ENCODE data around the gene CDC27. TPM values are rescaled to one million over a fixed set of nuclear protein-coding genes. Genes with fewer than 3 reads are reported as not detected.

CDC27 gene
- total RNA-seq, 4 donors from 2014 or later: 27.5 to 40.6 (median 31.0) TPM

DNA sequence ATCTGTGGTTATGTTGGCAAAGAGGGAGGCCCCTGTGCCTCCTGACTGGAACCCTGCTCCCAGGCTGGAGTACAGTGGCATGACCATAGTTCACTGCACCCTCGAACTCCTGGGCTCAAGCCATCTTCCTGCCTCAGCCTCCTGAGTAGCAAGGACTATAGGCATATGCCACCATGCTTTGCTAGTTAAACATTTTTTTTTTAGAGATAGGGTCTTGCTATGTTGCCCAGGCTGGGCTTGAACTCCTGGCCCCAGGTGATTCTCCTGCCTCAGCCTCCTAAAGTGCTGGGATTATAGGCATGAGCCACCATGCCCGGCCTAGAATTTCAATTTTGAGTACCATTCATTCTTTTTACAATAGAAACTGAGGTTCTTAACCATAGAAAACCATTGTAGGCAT is 43.4 kb upstream of the CDC27 start:
- no peak overlapping the region for H3K4me3 ChIP-seq (ENCODE audit: low read depth, poor library complexity, severe bottlenecking)
- no peak for TF ChIP-seq POLR2A (IDR thresholded peaks at IDR 0.05)
- TF ChIP-seq, protein P1, sequence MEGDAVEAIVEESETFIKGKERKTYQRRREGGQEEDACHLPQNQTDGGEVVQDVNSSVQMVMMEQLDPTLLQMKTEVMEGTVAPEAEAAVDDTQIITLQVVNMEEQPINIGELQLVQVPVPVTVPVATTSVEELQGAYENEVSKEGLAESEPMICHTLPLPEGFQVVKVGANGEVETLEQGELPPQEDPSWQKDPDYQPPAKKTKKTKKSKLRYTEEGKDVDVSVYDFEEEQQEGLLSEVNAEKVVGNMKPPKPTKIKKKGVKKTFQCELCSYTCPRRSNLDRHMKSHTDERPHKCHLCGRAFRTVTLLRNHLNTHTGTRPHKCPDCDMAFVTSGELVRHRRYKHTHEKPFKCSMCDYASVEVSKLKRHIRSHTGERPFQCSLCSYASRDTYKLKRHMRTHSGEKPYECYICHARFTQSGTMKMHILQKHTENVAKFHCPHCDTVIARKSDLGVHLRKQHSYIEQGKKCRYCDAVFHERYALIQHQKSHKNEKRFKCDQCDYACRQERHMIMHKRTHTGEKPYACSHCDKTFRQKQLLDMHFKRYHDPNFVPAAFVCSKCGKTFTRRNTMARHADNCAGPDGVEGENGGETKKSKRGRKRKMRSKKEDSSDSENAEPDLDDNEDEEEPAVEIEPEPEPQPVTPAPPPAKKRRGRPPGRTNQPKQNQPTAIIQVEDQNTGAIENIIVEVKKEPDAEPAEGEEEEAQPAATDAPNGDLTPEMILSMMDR (IDR thresholded peaks at IDR 0.05): no peak
- intact Hi-C loops (cut with DNase I; ENCODE audit: low total_unique reads): loop anchor here (5.0 kb wide), 1 partner anchor 85 kb away; no protein-coding TSS in a partner anchor
- peak in 1 of 2 donors; percentile 40 for DNase-seq (ENCODE audit: low spot score in 2 of 2)
- WGBS, 2 donors: 92 to 94% methylated on average over 2 of the region's 2 CpGs

DNA sequence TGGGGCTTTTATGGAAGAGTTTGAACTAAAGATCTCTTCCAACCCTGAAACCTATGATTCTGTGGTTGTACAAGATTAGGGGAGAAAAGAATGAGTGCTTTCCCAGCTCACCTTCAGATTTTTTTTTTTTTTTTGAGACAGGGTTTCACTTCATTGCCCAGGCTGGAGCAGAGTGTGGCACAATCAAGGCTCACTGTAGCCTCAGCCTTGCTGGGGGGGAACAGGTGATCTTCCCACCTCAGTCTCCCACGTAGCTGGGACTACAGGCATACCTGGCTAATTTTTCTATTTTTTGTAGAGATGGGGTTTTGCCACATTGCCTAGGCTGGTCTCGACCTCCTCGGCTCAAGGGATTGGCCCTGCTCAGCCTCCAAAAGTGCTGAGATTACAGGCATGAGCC is 42.8 kb upstream of the CDC27 start:
- intact Hi-C loops (cut with DNase I; ENCODE audit: low total_unique reads): loop anchor here (5.0 kb wide), 1 partner anchor 85 kb away; no protein-coding TSS in a partner anchor
- no peak overlapping the region for H3K4me3 ChIP-seq (ENCODE audit: low read depth, poor library complexity, severe bottlenecking)
- WGBS, 2 donors: 84 to 92% methylated on average over 3 of the region's 3 CpGs
- no peak for DNase-seq (ENCODE audit: low spot score in 2 of 2)
- TF ChIP-seq, protein P1 (IDR thresholded peaks at IDR 0.05): no peak
- no peak for TF ChIP-seq POLR2A (IDR thresholded peaks at IDR 0.05)

DNA sequence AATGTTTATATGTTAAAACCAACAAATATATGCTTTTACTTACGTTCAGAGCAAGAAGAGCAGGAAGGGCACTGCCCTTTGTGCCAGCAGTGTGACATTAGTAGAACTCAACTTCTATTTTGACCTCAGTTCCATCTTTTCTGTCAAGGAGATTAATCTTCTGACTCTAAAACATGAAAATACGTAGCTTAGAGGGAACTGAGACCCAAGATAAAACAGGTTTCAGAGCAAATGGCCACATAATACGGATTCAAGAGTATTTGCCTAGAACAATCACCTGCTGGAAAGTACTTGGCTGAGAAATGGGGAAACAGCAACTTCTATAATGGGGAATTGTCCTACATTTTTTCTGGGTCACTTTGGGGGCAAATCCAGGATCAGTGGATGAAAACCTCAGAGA is 42.2 kb upstream of the CDC27 start:
- intact Hi-C loops (cut with DNase I; ENCODE audit: low total_unique reads): loop anchor here (5.0 kb wide), 1 partner anchor 86 kb away; no protein-coding TSS in a partner anchor
- no peak overlapping the region for H3K4me3 ChIP-seq (ENCODE audit: low read depth, poor library complexity, severe bottlenecking)
- no peak for TF ChIP-seq POLR2A (IDR thresholded peaks at IDR 0.05)
- TF ChIP-seq, protein P1 (IDR thresholded peaks at IDR 0.05): no peak
- no peak for DNase-seq (ENCODE audit: low spot score in 2 of 2)
- WGBS, 2 donors: 90% methylated on average over 3 of the region's 3 CpGs

DNA sequence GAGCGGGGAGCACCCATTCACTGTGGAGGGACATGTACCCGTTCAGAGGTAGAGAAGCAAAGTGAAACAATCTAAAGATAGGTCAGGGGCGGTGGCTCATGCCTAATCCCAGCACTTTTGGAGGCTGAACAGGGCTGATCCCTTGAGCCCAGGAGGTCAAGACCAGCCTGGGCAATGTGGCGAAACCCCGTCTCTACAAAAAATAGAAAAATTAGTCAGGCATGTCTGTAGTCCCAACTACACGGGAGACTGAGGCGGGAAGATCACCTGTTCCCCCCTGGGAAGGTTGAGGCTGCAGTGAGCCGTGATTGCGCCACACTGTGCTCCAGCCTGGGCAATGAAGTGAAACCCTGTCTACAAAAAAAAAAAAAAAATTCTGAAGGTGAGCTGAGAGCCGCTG is 41.8 kb upstream of the CDC27 start:
- intact Hi-C loops (cut with DNase I; ENCODE audit: low total_unique reads): loop anchor here (5.0 kb wide), 1 partner anchor 86 kb away; no protein-coding TSS in a partner anchor

GRCh38 chr17:47229535-47230443 is 40.7 kb upstream of the CDC27 start:
- DNase-seq (ENCODE audit: low spot score in 2 of 2): peak; percentile 91 to 98
- 8 to 10% methylated on average over 22 of the region's 22 CpGs for WGBS, 2 donors
- TF ChIP-seq, protein P1 (IDR thresholded peaks at IDR 0.05): peak in 1 of 3 donors; percentile 98
- TF ChIP-seq POLR2A (IDR thresholded peaks at IDR 0.05): no peak
- intact Hi-C loops (cut with DNase I; ENCODE audit: low total_unique reads): loop anchor here (5.0 kb wide), 1 partner anchor 88 kb away; no protein-coding TSS in a partner anchor
- H3K4me3 ChIP-seq (ENCODE audit: low read depth, poor library complexity, severe bottlenecking): no peak overlapping the region

More for the DNA sequence above, 41.8 kb upstream of the CDC27 start:
- WGBS, 2 donors: 88% methylated on average over 10 of the region's 10 CpGs
- TF ChIP-seq, protein P1 (IDR thresholded peaks at IDR 0.05): no peak
- TF ChIP-seq POLR2A (IDR thresholded peaks at IDR 0.05): no peak
- peak in 1 of 2 donors; percentile 79 for DNase-seq (ENCODE audit: low spot score in 2 of 2)
- H3K4me3 ChIP-seq (ENCODE audit: low read depth, poor library complexity, severe bottlenecking): no peak overlapping the region

All from lower leg skin (tissue), 4 donors.